ENCODE results near the gene GYS1. TPM values are rescaled to one million over a fixed set of nuclear protein-coding genes. Genes with fewer than 3 reads are reported as not detected.
"Not testable (repeated sequence)": the region's sequence is repeated elsewhere in the genome, so short reads cannot be mapped to it uniquely, and the experiment has no call there.

The GYS1 gene
- total RNA-seq, 6 experiments from 2014 or later = 76.0 to 90.8 (median 87.5) TPM

DNA sequence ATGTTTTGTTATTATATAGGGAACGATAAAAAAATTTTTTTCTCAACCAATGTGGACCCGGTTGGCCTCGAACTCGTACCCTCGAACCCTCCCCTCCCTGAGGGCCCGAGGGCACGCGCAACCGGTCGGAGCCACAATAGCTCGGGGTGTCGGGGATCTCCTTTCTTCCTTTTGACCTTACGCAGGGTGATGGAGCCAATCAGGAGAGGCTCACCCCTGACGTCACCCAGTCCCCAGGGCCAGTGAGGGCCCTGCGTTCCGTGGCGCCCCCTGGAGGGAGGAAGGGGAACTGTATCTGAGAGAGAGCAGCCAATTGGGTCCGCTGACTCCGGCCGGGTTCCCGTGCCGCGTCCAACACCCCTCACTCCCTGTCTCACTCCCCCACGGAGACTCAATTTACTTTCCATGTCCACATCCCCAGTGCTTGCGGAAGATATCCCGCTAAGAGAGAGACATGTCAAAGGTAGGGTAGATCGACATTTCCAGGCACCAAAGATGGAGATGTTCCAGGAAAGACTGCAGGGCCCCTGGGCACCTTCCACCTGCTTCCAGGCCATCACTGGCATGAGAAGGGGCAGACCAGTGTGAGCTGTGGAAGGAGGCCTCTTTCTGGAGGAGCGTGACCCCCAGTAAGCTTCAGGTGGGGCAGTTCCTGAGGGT lies 38.7 kb upstream of the GYS1 start, which contains the start of gene CGB2:
Gene CGB2 (plus strand): TSS at position 249 of the 660 bp plus-strand sequence. CDS start 206 bp downstream, at position 455.
- not testable (repeated sequence) for H3K4me3 Mint-ChIP-seq; H3K9me3 Mint-ChIP-seq; H3K27ac Mint-ChIP-seq; H3K36me3 Mint-ChIP-seq (ENCODE audit: low read depth); H3K27me3 Mint-ChIP-seq (ENCODE audit: insufficient read depth); DNase-seq
- peak; percentile 70 for TF ChIP-seq CTCF (IDR thresholded peaks at IDR 0.05)
- H3K4me1 Mint-ChIP-seq (ENCODE audit: low read depth) = peaks cover 15% of the 10 kb centered on the region

DNA sequence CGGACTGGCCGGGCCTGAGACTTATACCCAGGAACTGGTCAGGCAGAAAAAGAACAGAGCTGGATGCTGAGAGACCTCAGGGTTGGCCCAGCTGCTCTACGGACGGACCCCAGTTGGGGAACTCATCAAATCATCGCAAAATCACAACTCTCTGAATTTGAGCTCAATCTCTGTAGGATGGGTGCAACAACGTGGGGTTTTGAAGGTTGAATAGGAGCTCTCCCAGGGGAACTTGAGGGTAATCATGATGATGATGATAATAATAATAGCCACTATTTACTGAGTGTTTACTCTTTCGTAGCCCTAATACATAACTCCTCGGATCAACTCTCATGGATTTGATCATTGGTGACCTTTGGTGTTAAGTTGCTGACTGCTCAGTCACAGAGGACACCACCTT lies 37.2 kb upstream of the GYS1 start:
- H3K27me3 Mint-ChIP-seq (ENCODE audit: insufficient read depth); H3K27ac Mint-ChIP-seq; H3K36me3 Mint-ChIP-seq (ENCODE audit: low read depth); H3K4me3 Mint-ChIP-seq; DNase-seq; H3K9me3 Mint-ChIP-seq: not testable (repeated sequence)
- peaks cover 23% of the 10 kb centered on the region for H3K4me1 Mint-ChIP-seq (ENCODE audit: low read depth)

- not testable (repeated sequence) for H3K27me3 Mint-ChIP-seq (ENCODE audit: insufficient read depth); DNase-seq; H3K36me3 Mint-ChIP-seq (ENCODE audit: low read depth); H3K9me3 Mint-ChIP-seq; H3K4me3 Mint-ChIP-seq
- Mint-ChIP-seq H3K4me1 (ENCODE audit: low read depth) (peaks cover 28% of the 10 kb centered on the region), H3K27ac (peak overlapping the region; percentile 77; the same call in 1 of the 2 replicates)
Measured at GRCh38 chr19:49029749-49030148, 36.6 kb upstream of the GYS1 start.

DNA sequence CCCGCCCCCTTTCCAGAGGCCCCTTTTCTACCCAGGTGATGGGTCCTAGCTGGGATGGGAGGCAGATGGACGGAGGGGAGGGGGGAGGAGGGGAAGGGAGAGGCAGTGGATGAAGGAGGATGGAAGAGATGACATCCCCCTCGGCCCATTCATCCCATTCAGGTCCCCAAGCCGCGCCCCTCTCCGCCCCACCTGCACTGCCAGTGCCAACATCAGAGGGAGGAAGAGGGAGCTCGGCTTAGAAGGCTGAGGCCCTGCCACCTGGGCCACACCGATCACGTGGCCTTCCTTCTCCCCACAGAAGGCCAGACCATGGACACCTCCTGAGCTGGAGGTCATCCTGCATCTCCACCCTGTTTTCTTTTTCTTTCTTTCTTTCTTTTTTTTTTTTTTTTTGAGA lies 35.6 kb upstream of the GYS1 start:
- not testable (repeated sequence) for DNase-seq; H3K27ac Mint-ChIP-seq; H3K27me3 Mint-ChIP-seq (ENCODE audit: insufficient read depth); H3K9me3 Mint-ChIP-seq; H3K36me3 Mint-ChIP-seq (ENCODE audit: low read depth); H3K4me3 Mint-ChIP-seq
- H3K4me1 Mint-ChIP-seq (ENCODE audit: low read depth) = peaks cover 28% of the 10 kb centered on the region

DNA sequence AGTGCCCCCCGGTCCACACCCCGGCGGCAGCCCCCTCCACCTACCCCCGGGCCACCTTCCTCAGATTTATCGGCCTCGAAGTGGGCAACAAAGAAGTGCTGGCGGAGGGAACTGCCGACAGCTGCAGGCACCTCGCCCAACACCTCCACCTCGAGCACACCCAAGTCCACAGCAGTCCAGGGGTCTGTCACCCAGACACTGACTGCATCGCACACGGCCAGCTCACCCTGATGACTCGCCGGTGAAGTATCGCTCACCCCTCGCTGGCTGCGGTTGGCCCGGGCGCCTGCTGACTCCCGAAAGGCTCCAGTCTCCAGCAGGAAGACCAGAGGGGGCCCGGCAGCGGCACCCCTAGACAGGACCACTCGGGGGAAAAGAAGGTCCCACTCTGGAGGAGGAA lies 32.5 kb upstream of the GYS1 start:
- not testable (repeated sequence) for H3K36me3 Mint-ChIP-seq (ENCODE audit: low read depth); DNase-seq; H3K9me3 Mint-ChIP-seq; H3K27me3 Mint-ChIP-seq (ENCODE audit: insufficient read depth)
- Mint-ChIP-seq H3K4me3 (peak overlapping the region; percentile 65; the same call in 1 of the 2 replicates), H3K27ac (peak overlapping the region; percentile 92), H3K4me1 (ENCODE audit: low read depth) (peaks cover 43% of the 10 kb centered on the region)

GRCh38 chr19:49025088-49025487 lies 32.0 kb upstream of the GYS1 start:
- peaks cover 41% of the 10 kb centered on the region for H3K4me1 Mint-ChIP-seq (ENCODE audit: low read depth)
- H3K4me3 Mint-ChIP-seq; H3K27ac Mint-ChIP-seq; DNase-seq; H3K27me3 Mint-ChIP-seq (ENCODE audit: insufficient read depth); H3K9me3 Mint-ChIP-seq; H3K36me3 Mint-ChIP-seq (ENCODE audit: low read depth): not testable (repeated sequence)

GRCh38 chr19:49024233-49024632 lies 31.1 kb upstream of the GYS1 start, which contains the start of gene CGB3:
CGB3 (minus strand) TSS chr19:49024333; CDS start chr19:49023971, 362 bp downstream.
- H3K36me3 Mint-ChIP-seq (ENCODE audit: low read depth); H3K27me3 Mint-ChIP-seq (ENCODE audit: insufficient read depth); DNase-seq; H3K4me3 Mint-ChIP-seq; H3K9me3 Mint-ChIP-seq; H3K27ac Mint-ChIP-seq: not testable (repeated sequence)
- H3K4me1 Mint-ChIP-seq (ENCODE audit: low read depth) = peaks cover 35% of the 10 kb centered on the region

GRCh38 chr19:49022116-49022515 lies 29.0 kb upstream of the GYS1 start:
- Mint-ChIP-seq H3K27me3 (ENCODE audit: insufficient read depth) (peaks cover 3% of the 10 kb centered on the region; the same call in 1 of the 2 replicates), H3K27ac (no peak overlapping the region), H3K9me3 (no peaks in the 10 kb centered on the region), H3K4me3 (no peak overlapping the region), H3K36me3 (ENCODE audit: low read depth) (no peaks in the 10 kb centered on the region), H3K4me1 (ENCODE audit: low read depth) (peaks cover 44% of the 10 kb centered on the region)
- no peak for TF ChIP-seq CTCF (IDR thresholded peaks at IDR 0.05)
- no peak for DNase-seq
